Activated CD4-positive, alpha-beta T cell treated with anti-CD3 and anti-CD28 coated beads, Interleukin-2, amount 50 U/mL, for 16 hours (primary cell): Measurements from ENCODE around the gene MRPL20.

ENCODE experiments used
- DNase-seq: peaks from one replicate; pipeline ENCODE4 v3.0.0-alpha.2; 2020

The MRPL20 gene

DNA sequence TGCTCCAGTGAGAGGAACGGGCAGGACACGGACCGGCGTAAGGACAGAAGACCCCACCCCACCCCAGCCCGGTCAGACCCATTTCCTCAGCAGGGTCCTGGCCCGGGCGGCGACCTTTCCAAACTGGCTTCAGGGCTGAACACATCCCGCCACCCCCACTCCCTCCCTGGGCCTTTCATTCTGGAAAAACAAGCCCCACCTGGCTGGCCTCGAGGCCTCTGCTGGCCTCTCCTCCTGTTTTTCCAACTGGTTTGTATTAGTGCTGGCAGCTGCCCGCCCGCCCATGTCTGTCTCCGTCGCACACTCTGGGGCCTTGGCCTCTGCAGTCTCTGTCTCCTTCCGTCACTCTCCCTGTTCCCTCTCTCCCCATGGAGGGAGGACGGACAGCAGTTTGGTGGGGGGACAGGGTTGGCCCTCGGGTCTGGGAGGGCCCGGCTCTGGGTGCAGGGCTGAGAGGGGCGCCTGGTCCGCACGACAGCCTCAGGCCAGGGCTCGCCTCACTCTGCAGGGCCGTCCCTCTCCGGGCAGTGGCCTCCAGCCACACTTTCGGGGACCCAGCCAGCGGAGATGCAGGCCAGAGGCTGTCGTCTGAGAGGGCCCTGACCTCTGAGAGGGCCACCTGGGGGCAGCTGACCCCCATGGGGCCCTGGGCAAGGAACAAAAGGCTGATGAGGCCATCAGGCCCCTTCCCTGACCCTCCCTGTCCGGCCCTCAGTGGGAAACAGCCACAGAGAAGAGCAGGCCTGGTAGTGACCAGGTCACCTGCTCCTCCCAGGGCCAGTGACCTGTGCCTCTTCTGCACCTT, 47.2 kb downstream of the MRPL20 start:
- no peak for DNase-seq

DNA sequence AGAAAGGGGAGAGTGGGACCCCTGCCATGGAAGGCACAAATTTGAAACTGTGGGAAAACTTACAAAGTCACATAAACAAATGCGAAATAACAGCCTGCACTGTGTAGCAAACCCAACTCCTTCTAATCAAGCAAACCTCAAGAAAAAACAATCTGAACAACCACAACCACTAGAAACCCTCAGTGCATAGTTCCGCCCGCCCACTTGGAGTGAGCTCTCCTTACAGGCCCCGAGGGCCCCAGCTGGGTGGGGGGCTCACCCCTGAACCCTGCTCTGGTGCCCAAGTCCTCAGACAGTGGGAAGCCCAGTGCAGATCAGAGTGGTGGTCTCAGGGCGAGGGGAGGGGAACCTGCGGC, 47.8 kb downstream of the MRPL20 start:
- DNase-seq: no peak

DNA sequence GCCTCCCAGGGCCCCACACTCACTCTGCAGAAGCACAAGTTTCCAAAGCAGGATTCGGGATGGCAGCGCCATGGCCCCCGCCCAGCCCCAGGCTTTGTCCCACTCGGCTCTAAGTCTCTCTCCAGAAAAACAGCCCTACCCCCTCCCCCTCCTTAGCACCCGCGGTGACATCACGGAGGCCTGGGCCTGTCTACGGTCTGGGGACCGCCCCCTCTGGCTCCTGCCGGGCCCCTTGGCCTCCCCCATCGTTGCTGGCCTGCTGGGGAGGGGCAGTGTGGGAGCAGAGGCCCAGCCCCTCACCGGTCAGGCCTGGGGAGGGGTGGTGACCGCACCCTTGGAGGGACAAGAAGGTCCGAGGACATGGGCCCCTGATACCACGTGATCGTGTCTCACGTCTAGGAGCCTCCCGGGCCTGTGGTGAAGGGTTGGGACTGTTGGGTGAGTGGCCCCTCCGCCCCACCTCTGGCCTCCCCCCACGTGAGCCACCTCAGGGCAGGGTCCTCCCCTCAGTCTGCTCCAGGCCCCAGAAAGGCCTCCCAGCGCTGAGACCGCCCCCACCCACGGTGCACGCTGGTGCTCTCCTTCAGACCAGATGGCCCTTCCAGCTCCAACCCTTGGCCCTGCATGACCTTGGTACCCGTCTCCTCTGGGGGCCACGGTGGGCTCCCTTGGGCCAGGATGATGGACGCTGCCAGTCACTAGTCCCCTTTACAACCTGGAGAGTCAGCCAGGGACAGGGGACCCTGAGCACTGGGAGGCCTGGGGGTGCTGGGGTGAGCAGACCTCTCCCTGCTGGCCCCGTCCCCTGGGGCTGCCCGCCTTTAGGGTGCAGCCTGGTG, 48.4 kb downstream of the MRPL20 start, which contains the start of gene MXRA8:
MXRA8 (minus strand) TSS at position 123 of the 839 bp plus-strand sequence; CDS start at position 72, 51 bp downstream.
- no peak for DNase-seq

DNA sequence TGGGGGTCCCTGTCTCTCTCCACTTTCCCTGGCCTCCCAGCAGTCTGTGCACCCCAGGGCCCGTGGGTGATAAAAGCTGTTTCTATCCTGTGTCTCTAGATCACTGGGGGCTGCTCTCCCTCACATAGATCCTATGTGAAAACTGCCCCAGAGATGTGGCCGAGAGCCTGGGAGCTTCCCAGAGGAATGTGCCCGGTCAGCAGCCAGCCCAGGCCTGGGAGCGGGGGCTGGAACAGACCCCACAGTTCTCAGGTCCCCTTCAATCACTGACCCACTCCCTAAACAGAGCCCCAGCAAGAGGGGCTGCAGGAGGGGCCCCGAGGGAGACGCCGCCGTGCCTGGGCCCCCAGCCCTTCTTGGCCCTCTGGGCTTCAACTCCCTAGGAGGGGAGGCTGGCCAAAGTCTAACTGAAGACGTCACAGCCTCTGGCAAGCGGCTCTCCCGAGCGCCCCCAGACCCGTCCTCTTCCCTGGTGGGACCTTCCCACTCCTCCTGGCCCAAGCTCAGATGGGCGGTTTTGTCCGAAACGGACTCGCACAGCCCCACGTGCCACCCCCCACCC, 49.1 kb downstream of the MRPL20 start:
- DNase-seq: no peak

DNA sequence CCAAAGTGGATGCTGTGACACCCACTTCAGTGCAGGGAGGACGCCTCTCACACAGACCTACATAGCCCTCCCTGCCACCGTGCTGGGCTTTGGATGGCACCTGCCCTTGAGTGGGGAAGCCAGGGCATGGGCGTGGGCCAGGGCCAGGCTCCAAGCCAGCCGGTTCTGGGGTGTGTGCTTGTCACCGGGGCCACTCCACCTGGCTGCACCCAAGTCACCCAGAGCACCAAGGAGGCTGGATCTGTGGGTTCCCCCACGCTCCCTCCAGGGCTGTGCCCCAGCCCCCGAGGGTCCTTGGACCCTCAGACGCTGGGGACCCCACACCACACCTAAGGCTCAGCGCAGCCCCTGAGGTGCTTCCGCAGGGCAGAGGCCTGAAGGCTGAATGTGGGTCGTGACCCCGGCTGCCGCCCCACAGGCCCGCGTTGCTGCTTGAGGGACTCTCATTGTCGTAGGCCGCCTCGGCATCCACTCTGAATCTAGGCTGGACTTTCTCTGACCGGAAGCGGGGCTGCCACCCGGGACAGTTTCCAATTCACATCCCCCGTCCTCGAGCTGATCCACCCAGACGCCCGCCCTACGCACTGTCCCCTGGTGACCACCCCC, 50.2 kb downstream of the MRPL20 start:
- no peak for DNase-seq

DNA sequence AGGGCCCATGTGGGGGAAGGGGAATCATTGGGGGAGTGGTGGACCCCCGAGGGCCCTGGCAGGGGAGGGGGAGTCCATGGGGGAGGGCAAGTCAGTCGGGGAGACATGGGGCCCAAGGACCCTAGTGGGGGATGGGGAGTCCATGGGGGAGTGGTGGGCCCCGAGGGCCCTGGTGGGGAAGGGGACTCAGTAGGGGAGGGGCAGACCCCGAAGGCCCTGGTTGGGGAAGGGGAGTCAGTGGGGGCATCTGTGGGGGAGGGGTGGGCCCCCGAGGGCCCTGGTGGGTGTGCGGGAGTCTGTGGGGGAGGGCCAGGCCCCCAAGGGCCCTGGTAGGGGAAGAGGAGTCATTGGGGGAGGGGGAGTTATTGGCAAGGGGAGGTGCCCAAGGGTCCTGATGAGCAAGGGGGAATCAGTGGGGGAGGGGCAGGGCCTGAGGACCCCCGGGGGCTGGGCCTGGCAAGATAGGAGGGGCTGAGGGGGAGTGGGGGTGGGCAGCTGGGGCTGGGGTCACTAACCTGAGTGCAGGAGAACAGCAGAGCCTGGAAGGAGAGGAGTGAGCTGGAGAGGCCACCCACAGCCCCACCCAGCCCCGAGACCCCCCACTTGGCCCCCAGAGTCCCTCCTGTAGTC, 50.8 kb downstream of the MRPL20 start:
- no peak for DNase-seq

DNA sequence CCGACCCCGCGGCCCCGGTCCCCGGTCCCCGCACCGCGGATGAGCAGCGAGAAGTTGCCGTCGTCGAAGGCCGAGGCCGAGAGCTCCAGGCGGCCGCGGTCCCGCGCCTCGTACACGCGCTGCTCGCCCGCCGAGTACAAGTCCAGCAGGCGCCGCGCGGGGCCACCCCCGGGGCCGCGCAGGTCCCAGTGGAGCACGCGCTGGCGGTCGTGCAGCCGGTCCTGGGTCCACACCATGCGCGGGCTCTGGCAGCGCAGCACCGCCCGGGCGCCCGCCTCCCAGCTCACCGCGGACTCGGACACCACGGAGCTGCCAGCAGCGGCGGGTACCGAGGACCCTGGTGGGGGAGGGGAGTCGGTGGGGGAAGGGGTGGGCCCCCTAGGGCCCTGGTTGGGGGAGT, 51.7 kb downstream of the MRPL20 start:
- DNase-seq: no peak

DNA sequence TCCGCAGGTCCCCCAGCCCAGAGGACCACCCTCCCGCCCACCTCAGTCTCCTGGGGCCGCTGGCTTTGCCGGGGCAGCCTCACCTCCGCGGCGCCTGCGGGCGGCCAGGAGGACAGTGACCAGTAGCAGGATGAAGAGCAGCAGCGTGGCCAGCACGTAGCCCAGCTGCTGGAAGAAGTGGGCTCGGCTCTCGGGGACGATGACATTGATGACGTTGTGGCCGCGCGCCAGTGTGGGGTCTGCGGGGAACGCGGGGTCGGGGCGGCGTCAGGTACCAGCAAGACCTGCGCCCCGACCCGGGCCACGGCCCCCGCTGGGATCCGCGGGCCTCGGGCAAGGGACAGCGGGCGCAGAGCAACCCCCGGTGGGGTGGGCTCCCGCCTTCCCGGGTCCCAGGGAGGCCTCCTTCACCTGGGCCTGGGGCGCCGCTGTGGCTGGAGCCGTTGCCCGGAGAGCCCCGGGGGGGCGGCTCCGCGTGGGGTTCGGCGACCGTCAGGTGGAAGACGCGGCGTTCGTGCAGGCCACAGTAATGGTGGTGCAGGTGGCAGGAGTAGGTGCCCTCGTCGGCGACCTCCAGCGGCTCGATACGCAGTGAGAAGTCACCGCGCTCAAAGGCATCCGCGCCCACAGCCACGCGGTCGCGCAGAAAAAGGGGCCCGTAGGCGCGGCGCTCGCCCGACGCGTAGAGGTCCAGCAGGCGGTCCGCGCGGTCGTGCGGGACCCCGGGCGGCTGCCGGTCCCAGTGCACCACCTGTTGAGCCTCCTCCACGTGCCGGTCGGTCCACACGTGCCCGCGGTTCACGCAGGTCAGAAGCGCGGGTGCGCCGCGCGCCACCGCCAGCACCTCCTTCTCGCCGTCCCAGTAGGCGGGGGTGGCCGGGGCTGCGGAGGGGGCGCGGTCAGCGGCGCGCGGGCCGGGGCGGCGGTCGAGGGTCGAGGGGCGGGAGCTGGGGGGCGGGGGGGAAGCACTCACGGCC, 52.5 kb downstream of the MRPL20 start:
- DNase-seq: no peak

DNA sequence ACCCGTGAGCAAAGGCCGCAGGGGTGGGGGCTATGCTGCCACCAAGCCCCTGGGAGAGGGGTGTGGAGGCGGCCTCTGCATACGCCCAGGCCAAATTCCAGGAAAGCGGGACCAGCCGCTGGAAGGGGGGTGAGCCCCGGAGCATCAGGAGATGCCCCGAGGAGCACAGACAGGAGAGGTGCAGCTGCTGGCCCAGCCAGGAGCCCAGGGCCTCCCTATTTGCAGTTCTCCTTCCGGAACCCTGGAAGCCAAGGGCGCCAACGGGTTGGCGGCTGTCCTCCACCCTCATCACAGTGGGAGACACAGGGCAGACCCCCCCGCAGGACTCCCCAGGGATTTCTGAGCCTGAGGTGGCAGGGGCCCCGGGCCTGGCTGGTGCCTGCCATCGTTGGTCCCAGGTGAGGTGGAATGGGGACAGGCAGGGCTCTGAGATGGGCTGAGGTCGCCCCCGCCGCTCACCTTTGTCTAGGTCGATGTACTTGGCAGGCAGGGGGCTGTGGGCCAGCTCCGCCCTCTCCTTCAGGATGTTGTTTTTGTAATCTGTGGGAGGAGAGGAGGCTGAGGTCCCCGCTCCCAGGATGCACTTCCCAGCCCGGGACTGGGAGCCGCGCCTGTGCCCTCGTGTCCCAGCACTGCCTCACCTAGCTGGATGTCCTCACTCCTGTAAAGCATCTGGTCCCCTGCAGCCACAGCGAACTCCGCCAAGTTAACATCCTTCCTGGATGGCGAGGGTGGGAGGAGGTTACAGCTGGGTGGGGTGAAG, 53.5 kb downstream of the MRPL20 start:
- no peak for DNase-seq

DNA sequence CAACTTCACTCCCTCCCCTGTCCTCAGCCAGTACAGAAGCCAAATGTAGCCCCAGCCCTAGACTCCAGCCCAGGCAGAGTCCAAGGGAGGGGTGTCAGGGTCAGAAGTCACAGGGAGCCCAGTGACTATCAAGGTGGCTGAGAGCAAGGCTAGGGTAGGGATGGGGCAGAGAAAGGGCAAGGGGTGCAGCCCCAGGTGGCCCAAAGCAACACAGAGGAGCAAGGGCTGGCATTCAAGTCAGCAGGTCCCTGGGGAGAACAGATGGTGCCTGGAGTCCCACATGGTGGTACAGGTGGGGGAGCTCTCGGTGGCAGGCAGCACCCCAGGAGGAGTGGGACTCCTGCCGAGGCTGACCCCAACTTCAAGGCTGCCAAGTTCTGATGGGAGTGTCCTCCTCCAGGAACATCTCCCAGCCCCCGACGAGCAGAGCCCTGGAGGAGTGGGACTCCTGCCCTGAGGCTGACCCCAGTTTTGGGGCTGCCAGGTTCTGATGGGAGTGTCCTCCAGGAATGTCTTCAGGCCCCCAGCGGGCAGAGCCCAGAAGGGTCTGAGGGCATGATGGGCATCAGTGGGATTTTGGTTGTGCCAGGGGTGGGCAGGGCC, 54.2 kb downstream of the MRPL20 start:
- no peak for DNase-seq
